Stomach (tissue), 4 donors: ENCODE data around the gene CETN3.

Source experiments
- POLR2A ChIP-seq, 4 donors: fragments of 450-650 bp; IDR thresholded peaks; one replicate each; pipeline ENCODE4 v1.6.1; 2016; ENCODE audit warnings: antibody characterized with exemption in 4 of 4, control low read depth in 2 of 4, mild to moderate bottlenecking in 1 of 4, moderate library complexity in 1 of 4
- TF ChIP-seq, protein P1 (sequence below), 7 experiments: fragments of 450-650 bp in 4 of 7; fragments of 200-600 bp in 3 of 7; sonication (generic) in 3 of 7; IDR thresholded peaks; one replicate each; pipeline ENCODE4 v1.5.1; 2016 to 2019; ENCODE audit warnings: antibody characterized with exemption in 7 of 7, control low read depth in 2 of 7, mild to moderate bottlenecking in 1 of 7

DNA sequence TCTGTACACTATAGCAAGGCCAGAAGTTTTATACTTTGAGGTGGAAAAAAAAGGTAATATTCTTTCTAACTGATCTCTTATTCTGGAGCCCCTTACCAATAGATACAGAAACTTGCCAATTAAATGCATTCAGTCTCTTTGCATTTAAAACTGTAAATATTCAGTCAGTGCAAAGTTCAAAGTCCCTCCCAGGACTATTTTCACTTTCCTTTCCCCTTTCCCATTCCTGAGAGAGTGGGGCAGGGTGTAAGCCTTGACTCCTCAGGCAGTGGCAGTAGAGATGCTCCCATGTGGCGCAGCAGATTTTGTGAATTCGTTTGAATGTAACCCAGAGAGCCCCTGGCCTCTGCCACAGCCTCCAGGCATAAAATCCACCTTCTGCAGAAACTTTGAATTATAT, 29.9 kb downstream of the CETN3 start:
- TF ChIP-seq, protein P1, sequence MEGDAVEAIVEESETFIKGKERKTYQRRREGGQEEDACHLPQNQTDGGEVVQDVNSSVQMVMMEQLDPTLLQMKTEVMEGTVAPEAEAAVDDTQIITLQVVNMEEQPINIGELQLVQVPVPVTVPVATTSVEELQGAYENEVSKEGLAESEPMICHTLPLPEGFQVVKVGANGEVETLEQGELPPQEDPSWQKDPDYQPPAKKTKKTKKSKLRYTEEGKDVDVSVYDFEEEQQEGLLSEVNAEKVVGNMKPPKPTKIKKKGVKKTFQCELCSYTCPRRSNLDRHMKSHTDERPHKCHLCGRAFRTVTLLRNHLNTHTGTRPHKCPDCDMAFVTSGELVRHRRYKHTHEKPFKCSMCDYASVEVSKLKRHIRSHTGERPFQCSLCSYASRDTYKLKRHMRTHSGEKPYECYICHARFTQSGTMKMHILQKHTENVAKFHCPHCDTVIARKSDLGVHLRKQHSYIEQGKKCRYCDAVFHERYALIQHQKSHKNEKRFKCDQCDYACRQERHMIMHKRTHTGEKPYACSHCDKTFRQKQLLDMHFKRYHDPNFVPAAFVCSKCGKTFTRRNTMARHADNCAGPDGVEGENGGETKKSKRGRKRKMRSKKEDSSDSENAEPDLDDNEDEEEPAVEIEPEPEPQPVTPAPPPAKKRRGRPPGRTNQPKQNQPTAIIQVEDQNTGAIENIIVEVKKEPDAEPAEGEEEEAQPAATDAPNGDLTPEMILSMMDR (IDR thresholded peaks at IDR 0.05) = no peak
- TF ChIP-seq POLR2A (IDR thresholded peaks at IDR 0.05) = no peak
